ENCODE data around the gene CNIH3.

The CNIH3 gene

GRCh38 chr1:224732377-224733026, 116.4 kb downstream of the CNIH3 start (continued):
- TF ChIP-seq, protein P1, sequence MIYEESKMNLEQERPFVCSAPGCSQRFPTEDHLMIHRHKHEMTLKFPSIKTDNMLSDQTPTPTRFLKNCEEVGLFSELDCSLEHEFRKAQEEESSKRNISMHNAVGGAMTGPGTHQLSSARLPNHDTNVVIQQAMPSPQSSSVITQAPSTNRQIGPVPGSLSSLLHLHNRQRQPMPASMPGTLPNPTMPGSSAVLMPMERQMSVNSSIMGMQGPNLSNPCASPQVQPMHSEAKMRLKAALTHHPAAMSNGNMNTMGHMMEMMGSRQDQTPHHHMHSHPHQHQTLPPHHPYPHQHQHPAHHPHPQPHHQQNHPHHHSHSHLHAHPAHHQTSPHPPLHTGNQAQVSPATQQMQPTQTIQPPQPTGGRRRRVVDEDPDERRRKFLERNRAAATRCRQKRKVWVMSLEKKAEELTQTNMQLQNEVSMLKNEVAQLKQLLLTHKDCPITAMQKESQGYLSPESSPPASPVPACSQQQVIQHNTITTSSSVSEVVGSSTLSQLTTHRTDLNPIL (CRISPR knock-in tag; IDR thresholded peaks at IDR 0.05; ENCODE audit: low read depth) = no peak

GRCh38 chr1:224733027-224733911, 117.2 kb downstream of the CNIH3 start:
- TF ChIP-seq BACH2 (CRISPR knock-in tag; IDR thresholded peaks at IDR 0.05; ENCODE audit: borderline replicate concordance) (no peak), TCF4 (CRISPR knock-in tag; IDR thresholded peaks at IDR 0.05; ENCODE audit: borderline replicate concordance) (peak; percentile 15; the same call in 1 of the 2 replicates)
- ATAC-seq = peak; percentile 65

GRCh38 chr1:224734261-224734935, 118.3 kb downstream of the CNIH3 start:
- ATAC-seq = peak; percentile 24; the same call in 2 of the 3 replicates
- TF ChIP-seq PPARA (CRISPR knock-in tag; IDR thresholded peaks at IDR 0.05; ENCODE audit: borderline replicate concordance) (no peak), OSR1 (CRISPR knock-in tag; IDR thresholded peaks at IDR 0.05) (no peak), ISL1 (CRISPR knock-in tag; IDR thresholded peaks at IDR 0.05) (no peak), ZFP3 (CRISPR knock-in tag; IDR thresholded peaks at IDR 0.05) (no peak), CSDC2 (CRISPR knock-in tag; IDR thresholded peaks at IDR 0.05) (no peak), TCF4 (CRISPR knock-in tag; IDR thresholded peaks at IDR 0.05; ENCODE audit: borderline replicate concordance) (no peak), ZNF8 (CRISPR knock-in tag; IDR thresholded peaks at IDR 0.05) (no peak), ZFP30 (CRISPR knock-in tag; IDR thresholded peaks at IDR 0.05) (no peak)
- TF ChIP-seq, protein P1 (CRISPR knock-in tag; IDR thresholded peaks at IDR 0.05; ENCODE audit: low read depth) = no peak
- TF ChIP-seq, protein P2, sequence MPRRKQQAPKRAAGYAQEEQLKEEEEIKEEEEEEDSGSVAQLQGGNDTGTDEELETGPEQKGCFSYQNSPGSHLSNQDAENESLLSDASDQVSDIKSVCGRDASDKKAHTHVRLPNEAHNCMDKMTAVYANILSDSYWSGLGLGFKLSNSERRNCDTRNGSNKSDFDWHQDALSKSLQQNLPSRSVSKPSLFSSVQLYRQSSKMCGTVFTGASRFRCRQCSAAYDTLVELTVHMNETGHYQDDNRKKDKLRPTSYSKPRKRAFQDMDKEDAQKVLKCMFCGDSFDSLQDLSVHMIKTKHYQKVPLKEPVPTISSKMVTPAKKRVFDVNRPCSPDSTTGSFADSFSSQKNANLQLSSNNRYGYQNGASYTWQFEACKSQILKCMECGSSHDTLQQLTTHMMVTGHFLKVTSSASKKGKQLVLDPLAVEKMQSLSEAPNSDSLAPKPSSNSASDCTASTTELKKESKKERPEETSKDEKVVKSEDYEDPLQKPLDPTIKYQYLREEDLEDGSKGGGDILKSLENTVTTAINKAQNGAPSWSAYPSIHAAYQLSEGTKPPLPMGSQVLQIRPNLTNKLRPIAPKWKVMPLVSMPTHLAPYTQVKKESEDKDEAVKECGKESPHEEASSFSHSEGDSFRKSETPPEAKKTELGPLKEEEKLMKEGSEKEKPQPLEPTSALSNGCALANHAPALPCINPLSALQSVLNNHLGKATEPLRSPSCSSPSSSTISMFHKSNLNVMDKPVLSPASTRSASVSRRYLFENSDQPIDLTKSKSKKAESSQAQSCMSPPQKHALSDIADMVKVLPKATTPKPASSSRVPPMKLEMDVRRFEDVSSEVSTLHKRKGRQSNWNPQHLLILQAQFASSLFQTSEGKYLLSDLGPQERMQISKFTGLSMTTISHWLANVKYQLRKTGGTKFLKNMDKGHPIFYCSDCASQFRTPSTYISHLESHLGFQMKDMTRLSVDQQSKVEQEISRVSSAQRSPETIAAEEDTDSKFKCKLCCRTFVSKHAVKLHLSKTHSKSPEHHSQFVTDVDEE (CRISPR knock-in tag; IDR thresholded peaks at IDR 0.05) = no peak
- TF ChIP-seq, protein P3, sequence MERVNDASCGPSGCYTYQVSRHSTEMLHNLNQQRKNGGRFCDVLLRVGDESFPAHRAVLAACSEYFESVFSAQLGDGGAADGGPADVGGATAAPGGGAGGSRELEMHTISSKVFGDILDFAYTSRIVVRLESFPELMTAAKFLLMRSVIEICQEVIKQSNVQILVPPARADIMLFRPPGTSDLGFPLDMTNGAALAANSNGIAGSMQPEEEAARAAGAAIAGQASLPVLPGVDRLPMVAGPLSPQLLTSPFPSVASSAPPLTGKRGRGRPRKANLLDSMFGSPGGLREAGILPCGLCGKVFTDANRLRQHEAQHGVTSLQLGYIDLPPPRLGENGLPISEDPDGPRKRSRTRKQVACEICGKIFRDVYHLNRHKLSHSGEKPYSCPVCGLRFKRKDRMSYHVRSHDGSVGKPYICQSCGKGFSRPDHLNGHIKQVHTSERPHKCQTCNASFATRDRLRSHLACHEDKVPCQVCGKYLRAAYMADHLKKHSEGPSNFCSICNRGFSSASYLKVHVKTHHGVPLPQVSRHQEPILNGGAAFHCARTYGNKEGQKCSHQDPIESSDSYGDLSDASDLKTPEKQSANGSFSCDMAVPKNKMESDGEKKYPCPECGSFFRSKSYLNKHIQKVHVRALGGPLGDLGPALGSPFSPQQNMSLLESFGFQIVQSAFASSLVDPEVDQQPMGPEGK (CRISPR knock-in tag; IDR thresholded peaks at IDR 0.05; ENCODE audit: borderline replicate concordance) = no peak

DNA sequence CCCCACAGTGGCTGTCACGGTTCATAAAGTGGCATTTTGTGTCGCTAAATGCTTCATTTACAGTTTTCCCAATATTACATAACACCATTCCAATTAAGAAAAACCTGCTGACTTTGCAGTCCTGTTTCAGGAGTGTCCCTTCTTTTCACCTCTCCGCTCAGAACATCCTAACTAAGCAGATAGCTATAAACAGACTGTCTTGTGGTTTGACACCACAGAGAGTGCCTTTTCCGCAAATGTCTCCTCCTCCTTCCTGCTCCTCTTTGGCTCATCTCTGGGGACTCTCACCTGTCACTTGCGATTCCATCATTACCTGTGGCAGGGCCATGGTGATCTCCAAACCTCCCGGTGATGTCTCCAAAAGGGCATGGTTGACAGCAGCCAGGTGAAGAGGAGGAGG, 119.0 kb downstream of the CNIH3 start:
- no peak for TF ChIP-seq ZFP30 (CRISPR knock-in tag; IDR thresholded peaks at IDR 0.05)
- no peak for TF ChIP-seq ZNF8 (CRISPR knock-in tag; IDR thresholded peaks at IDR 0.05)
- TF ChIP-seq, protein P3 (CRISPR knock-in tag; IDR thresholded peaks at IDR 0.05; ENCODE audit: borderline replicate concordance) = no peak
- TF ChIP-seq BACH2 (CRISPR knock-in tag; IDR thresholded peaks at IDR 0.05; ENCODE audit: borderline replicate concordance) = no peak
- TF ChIP-seq ESRRG (CRISPR knock-in tag; IDR thresholded peaks at IDR 0.05) = no peak
- no peak for TF ChIP-seq CSDC2 (CRISPR knock-in tag; IDR thresholded peaks at IDR 0.05)
- TF ChIP-seq, protein P1 (CRISPR knock-in tag; IDR thresholded peaks at IDR 0.05; ENCODE audit: low read depth) = no peak
- no peak for TF ChIP-seq ARNTL (CRISPR knock-in tag; IDR thresholded peaks at IDR 0.05; ENCODE audit: borderline replicate concordance, low read depth)
- no peak for TF ChIP-seq ISL1 (CRISPR knock-in tag; IDR thresholded peaks at IDR 0.05)
- no peak for TF ChIP-seq ZNF70 (CRISPR knock-in tag; IDR thresholded peaks at IDR 0.05)
- TF ChIP-seq ZNF565 (CRISPR knock-in tag; conservative IDR thresholded peaks at IDR 0.05; ENCODE audit: low read depth) = no peak
- no peak for TF ChIP-seq ZFP3 (CRISPR knock-in tag; IDR thresholded peaks at IDR 0.05)
- ATAC-seq = no peak

All from SK-N-SH treated with all-trans-retinoic acid at 6 μM for 48 hours (cell line).